Measurements from ENCODE around the gene NR6A1.

DNA sequence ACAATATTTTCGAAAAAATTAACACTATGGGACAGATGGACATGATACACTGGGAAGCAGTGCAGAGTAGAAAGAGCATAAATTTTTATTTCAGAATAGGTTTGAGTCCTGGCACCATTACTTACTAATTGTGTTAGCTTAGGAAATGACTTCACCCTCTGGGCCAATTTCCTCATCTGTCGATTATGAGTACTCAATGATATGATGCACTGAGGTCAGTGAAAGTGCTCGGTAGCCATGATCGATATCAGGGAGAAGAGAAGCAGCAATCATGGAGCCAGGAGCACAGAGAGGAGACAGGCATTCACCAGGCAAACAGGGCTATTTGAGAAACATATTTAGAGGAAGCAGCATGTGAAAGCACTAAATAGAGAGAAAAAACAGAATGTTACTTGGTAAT, 29.4 kb downstream of the NR6A1 start:
- TF ChIP-seq, protein P1, sequence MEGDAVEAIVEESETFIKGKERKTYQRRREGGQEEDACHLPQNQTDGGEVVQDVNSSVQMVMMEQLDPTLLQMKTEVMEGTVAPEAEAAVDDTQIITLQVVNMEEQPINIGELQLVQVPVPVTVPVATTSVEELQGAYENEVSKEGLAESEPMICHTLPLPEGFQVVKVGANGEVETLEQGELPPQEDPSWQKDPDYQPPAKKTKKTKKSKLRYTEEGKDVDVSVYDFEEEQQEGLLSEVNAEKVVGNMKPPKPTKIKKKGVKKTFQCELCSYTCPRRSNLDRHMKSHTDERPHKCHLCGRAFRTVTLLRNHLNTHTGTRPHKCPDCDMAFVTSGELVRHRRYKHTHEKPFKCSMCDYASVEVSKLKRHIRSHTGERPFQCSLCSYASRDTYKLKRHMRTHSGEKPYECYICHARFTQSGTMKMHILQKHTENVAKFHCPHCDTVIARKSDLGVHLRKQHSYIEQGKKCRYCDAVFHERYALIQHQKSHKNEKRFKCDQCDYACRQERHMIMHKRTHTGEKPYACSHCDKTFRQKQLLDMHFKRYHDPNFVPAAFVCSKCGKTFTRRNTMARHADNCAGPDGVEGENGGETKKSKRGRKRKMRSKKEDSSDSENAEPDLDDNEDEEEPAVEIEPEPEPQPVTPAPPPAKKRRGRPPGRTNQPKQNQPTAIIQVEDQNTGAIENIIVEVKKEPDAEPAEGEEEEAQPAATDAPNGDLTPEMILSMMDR (IDR thresholded peaks at IDR 0.05; ENCODE audit: insufficient read depth, low read length) = no peak
- TF ChIP-seq POLR2AphosphoS5 (IDR thresholded peaks at IDR 0.05; ENCODE audit: low read depth) (no peak), SPI1 (IDR thresholded peaks at IDR 0.05; ENCODE audit: borderline replicate concordance, low read depth) (no peak)

Data from HL-60 (cell line).